Panc1 (cell line): ENCODE results near the gene PRTFDC1. TPM values are rescaled to one million over a fixed set of nuclear protein-coding genes. Genes with fewer than 3 reads are reported as not detected.

Experiments used
- ATAC-seq: fragments of 200-7000 bp; cut with Tn5 transposase; 2 replicates; pipeline ENCODE4 v1.9.1; 2020; ENCODE audit warnings: mild to moderate bottlenecking, moderate library complexity
- BruUV-seq: library from RNA; stranded (reverse); fragments of 400-500 nt; replicated peaks from 2 replicates; lab custom pipeline; 2021; lab: Mats Ljungman, UMichigan
- CTCF ChIA-PET: fragments of 300-600 bp; sonication (Branson Sonifier 250); formaldehyde crosslinking; loops from one replicate; lab custom pipeline; 2022; ENCODE audit warnings: antibody characterized with exemption; lab: Charles Lee
- POLR2A ChIA-PET: fragments of 300-600 bp; sonication (Branson Sonifier 250); formaldehyde crosslinking; loops from one replicate; lab custom pipeline; 2022; ENCODE audit warnings: antibody characterized with exemption; lab: Charles Lee
- DNase-seq: peaks from one replicate; pipeline ENCODE4 v3.0.0-alpha.2; 2010; ENCODE audit warnings: low read depth, low spot score
- H3K27ac ChIP-seq: 2 replicates; pipeline ENCODE4 v1.5.1; 2011; ENCODE audit warnings: mild to moderate bottlenecking, low read length, inconsistent platforms
- H3K27me3 ChIP-seq: fragments of 200-500 bp; sonication (Bioruptor generic); 2 replicates; pipeline ENCODE4 v1.6.0; 2014; ENCODE audit warnings: low read length, inconsistent platforms; ENCODE audit not compliant: control insufficient read depth, insufficient read depth
- H3K36me3 ChIP-seq: fragments of 200-500 bp; sonication (Bioruptor generic); 2 replicates; pipeline ENCODE4 v1.5.1; 2014; ENCODE audit warnings: inconsistent platforms, mild to moderate bottlenecking, low read length, moderate library complexity; ENCODE audit not compliant: control insufficient read depth, insufficient read depth
- H3K4me1 ChIP-seq: 2 replicates; pipeline ENCODE4 v1.5.1; 2011; ENCODE audit warnings: inconsistent platforms, mild to moderate bottlenecking, low read length, moderate library complexity; ENCODE audit not compliant: control insufficient read depth, insufficient read depth
- H3K4me3 ChIP-seq, 2 experiments: 2 replicates each; pipeline ENCODE4 v1.5.1; 2011 to 2012; ENCODE audit warnings: low read depth in 2 of 2, low read length in 2 of 2, mild to moderate bottlenecking in 2 of 2, inconsistent platforms in 1 of 2, moderate library complexity in 1 of 2
- H3K9me3 ChIP-seq: fragments of 200-500 bp; sonication (Bioruptor generic); 2 replicates; pipeline ENCODE4 v1.5.1; 2014; ENCODE audit warnings: low read depth, mild to moderate bottlenecking, inconsistent platforms, low read length, moderate library complexity; ENCODE audit not compliant: control insufficient read depth, insufficient read depth
- CTCF ChIP-seq: fragments of 450-650 bp; IDR thresholded peaks from 2 replicates; pipeline ENCODE4 v1.5.1; 2017; ENCODE audit warnings: mild to moderate bottlenecking
- POLR2AphosphoS5 ChIP-seq: IDR thresholded peaks from 2 replicates; pipeline ENCODE4 v1.6.1; 2012; ENCODE audit warnings: mild to moderate bottlenecking, low read depth, low read length, moderate library complexity
- REST ChIP-seq, 2 experiments: IDR thresholded peaks; 2 replicates each; pipeline ENCODE4 v1.6.1; 2011 to 2012; ENCODE audit warnings: low read depth in 2 of 2, control low read depth in 1 of 2, low read length in 1 of 2, mild to moderate bottlenecking in 1 of 2, moderate library complexity in 1 of 2; ENCODE audit not compliant: insufficient read depth in 1 of 2
- SIN3A ChIP-seq: IDR thresholded peaks from 2 replicates; pipeline ENCODE4 v1.6.1; 2012; ENCODE audit warnings: low read depth, mild to moderate bottlenecking, low read length, moderate library complexity, borderline replicate concordance; ENCODE audit not compliant: insufficient read depth
- TCF7L2 ChIP-seq: IDR thresholded peaks from 2 replicates; pipeline ENCODE4 v1.6.1; 2011; ENCODE audit warnings: mild to moderate bottlenecking, low read depth, low read length, inconsistent platforms
- in situ Hi-C: cut with HindIII; loops from 2 replicates; pipeline ENCODE4 v1.10.0; 2016; ENCODE audit warnings: low sequenced_read_pairs, low pct_unique_long_range_greater_than_20kb
- intact Hi-C: fragments of 100-400 bp; cut with micrococcal nuclease; formaldehyde crosslinking; loops from one replicate; pipeline ENCODE4 v1.10.0; 2022; ENCODE audit not compliant: unreplicated experiment
- total RNA-seq: library from RNA; stranded (reverse); gene quantifications from one replicate; pipeline ENCODE4 v1.2.1, GENCODE V29; 2021; ENCODE audit not compliant: unreplicated experiment

The PRTFDC1 gene
- total RNA-seq, 1 experiment from 2014 or later, result 3.0 TPM

GRCh38 chr10:24935504-24936292 lies 16.7 kb downstream of the PRTFDC1 start:
- Histone ChIP-seq H3K4me1 (no peaks in the 10 kb centered on the region), H3K4me3 (no peak overlapping the region), H3K27me3 (no peaks in the 10 kb centered on the region), H3K9me3 (no peaks in the 10 kb centered on the region), H3K36me3 (no peaks in the 10 kb centered on the region; the same call in 1 of the 2 replicates), H3K27ac (no peak overlapping the region)
- intact Hi-C loops (no loop called here), in situ Hi-C loops (no loop called here)
- ATAC-seq (no peak), DNase-seq (no peak)
- no TSS peak for BruUV-seq
- TF ChIP-seq POLR2AphosphoS5 (no peak), CTCF (peak; percentile 16; the same call in 1 of the 2 replicates), TCF7L2 (no peak), REST (IDR thresholded peaks at IDR 0.05; ENCODE audit: insufficient read depth in 1 of 2, low read depth in 2 of 2, low read length in 1 of 2) (no peak), SIN3A (no peak)
- ChIA-PET CTCF (no interaction called here), POLR2A (no interaction called here)

- DNase-seq, result no peak
- Histone ChIP-seq H3K4me1 (no peaks in the 10 kb centered on the region), H3K27me3 (no peaks in the 10 kb centered on the region), H3K27ac (no peak overlapping the region), H3K4me3 (no peak overlapping the region), H3K36me3 (no peaks in the 10 kb centered on the region; the same call in 1 of the 2 replicates), H3K9me3 (no peaks in the 10 kb centered on the region)
- no TSS peak for BruUV-seq
- intact Hi-C loops, result no loop called here
- in situ Hi-C loops, result no loop called here
- POLR2A ChIA-PET, result no interaction called here
- no peak for ATAC-seq
- CTCF ChIA-PET, result interaction anchor here (0.6 kb wide), 1 partner anchor 9 kb away, joined by 4 read pairs; no protein-coding TSS in a partner anchor
- no peak for TF ChIP-seq SIN3A
- no peak for TF ChIP-seq CTCF
- TF ChIP-seq POLR2AphosphoS5, result no peak
- no peak for TF ChIP-seq REST (IDR thresholded peaks at IDR 0.05; ENCODE audit: insufficient read depth in 1 of 2, low read depth in 2 of 2, low read length in 1 of 2)
- no peak for TF ChIP-seq TCF7L2
Observed at GRCh38 chr10:24931236-24931635, 21.2 kb downstream of the PRTFDC1 start.
